ENCODE measurements around the gene IL18RAP. TPM values are rescaled to one million over a fixed set of nuclear protein-coding genes. Genes with fewer than 3 reads are reported as not detected.

IL18RAP gene, protein sequence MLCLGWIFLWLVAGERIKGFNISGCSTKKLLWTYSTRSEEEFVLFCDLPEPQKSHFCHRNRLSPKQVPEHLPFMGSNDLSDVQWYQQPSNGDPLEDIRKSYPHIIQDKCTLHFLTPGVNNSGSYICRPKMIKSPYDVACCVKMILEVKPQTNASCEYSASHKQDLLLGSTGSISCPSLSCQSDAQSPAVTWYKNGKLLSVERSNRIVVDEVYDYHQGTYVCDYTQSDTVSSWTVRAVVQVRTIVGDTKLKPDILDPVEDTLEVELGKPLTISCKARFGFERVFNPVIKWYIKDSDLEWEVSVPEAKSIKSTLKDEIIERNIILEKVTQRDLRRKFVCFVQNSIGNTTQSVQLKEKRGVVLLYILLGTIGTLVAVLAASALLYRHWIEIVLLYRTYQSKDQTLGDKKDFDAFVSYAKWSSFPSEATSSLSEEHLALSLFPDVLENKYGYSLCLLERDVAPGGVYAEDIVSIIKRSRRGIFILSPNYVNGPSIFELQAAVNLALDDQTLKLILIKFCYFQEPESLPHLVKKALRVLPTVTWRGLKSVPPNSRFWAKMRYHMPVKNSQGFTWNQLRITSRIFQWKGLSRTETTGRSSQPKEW
- 0.23 TPM in 1 of 2 replicates, not detected in the other for total RNA-seq

GRCh38 chr2:102422910-102423309 is at the start of gene IL18RAP:
Gene IL18RAP (plus strand): TSS chr2:102423160. CDS start chr2:102423278, 118 bp downstream.

GRCh38 chr2:102473020-102473419 is 50.1 kb downstream of the IL18RAP start, which contains the start of gene SLC9A4:
Gene SLC9A4 (plus strand): TSS chr2:102473226. CDS start chr2:102473760, 534 bp downstream.

Other genes starting within 250 kb of the IL18RAP start
- 0.58 and 1.7 TPM in 2 replicates for gene IL1RL2, start 236.1 kb upstream of the IL18RAP start, total RNA-seq
- 11.6 and 16.3 TPM in 2 replicates for gene IL1RL1, start 111.6 kb upstream of the IL18RAP start, total RNA-seq
- 7.5 and 8.9 TPM in 2 replicates for gene IL18R1, start 67.4 kb upstream of the IL18RAP start, total RNA-seq
- not detected in 2 replicates for gene SLC9A4, start 50.1 kb downstream of the IL18RAP start, total RNA-seq
- not detected in 2 replicates for gene SLC9A2, start 196.4 kb downstream of the IL18RAP start, total RNA-seq